H9 (cell line): ENCODE data around the gene CDH13. TPM values are rescaled to one million over a fixed set of nuclear protein-coding genes. Genes with fewer than 3 reads are reported as not detected.

Experiments
- DNase-seq: peaks from one replicate; pipeline ENCODE4 v3.0.0-alpha.2; 2017
- H2AFZ ChIP-seq: one replicate; pipeline ENCODE4 v1.6.1; 2013; ENCODE audit warnings: mild to moderate bottlenecking, low read length, control low read depth, moderate library complexity
- H2AK5ac ChIP-seq: 2 replicates; pipeline ENCODE4 v1.6.1; 2013; ENCODE audit warnings: low read length, control low read depth, mixed read lengths; ENCODE audit not compliant: insufficient read length
- H2BK120ac ChIP-seq: one replicate; pipeline ENCODE4 v1.6.1; 2013; ENCODE audit warnings: low read depth, mild to moderate bottlenecking, low read length, control low read depth, inconsistent platforms; ENCODE audit not compliant: poor library complexity, severe bottlenecking
- H2BK12ac ChIP-seq: 2 replicates; pipeline ENCODE4 v1.6.1; 2013; ENCODE audit warnings: low read length, control low read depth, mixed read lengths, low read depth; ENCODE audit not compliant: insufficient read length
- H2BK15ac ChIP-seq: 2 replicates; pipeline ENCODE4 v1.6.1; 2013; ENCODE audit warnings: low read depth, low read length, control low read depth
- H2BK20ac ChIP-seq: one replicate; pipeline ENCODE4 v1.6.1; 2013; ENCODE audit warnings: low read depth, mild to moderate bottlenecking, low read length, control low read depth, inconsistent platforms; ENCODE audit not compliant: poor library complexity, severe bottlenecking
- H2BK5ac ChIP-seq: 2 replicates; pipeline ENCODE4 v1.6.1; 2013; ENCODE audit warnings: low read length, control low read depth, mixed read lengths; ENCODE audit not compliant: insufficient read length
- H3K14ac ChIP-seq: 2 replicates; pipeline ENCODE4 v1.6.1; 2013; ENCODE audit warnings: low read length, control low read depth; ENCODE audit not compliant: insufficient read depth
- H3K18ac ChIP-seq: 2 replicates; pipeline ENCODE4 v1.6.1; 2013; ENCODE audit warnings: low read depth, mild to moderate bottlenecking, mixed read lengths, low read length, control low read depth; ENCODE audit not compliant: insufficient read length
- H3K23ac ChIP-seq: 2 replicates; pipeline ENCODE4 v1.6.1; 2013; ENCODE audit warnings: low read length, control low read depth, mixed read lengths, low read depth; ENCODE audit not compliant: insufficient read length
- H3K23me2 ChIP-seq: 2 replicates; pipeline ENCODE4 v1.6.1; 2013; ENCODE audit warnings: low read depth, mild to moderate bottlenecking, mixed read lengths, low read length, control low read depth; ENCODE audit not compliant: insufficient read length, poor library complexity, severe bottlenecking
- H3K27ac ChIP-seq: 2 replicates; pipeline ENCODE4 v1.5.1; 2013; ENCODE audit warnings: low read length, control low read depth, mixed read lengths, low read depth; ENCODE audit not compliant: insufficient read length
- H3K27me3 ChIP-seq: 2 replicates; pipeline ENCODE4 v1.6.1; 2013; ENCODE audit warnings: low read length, control low read depth, inconsistent platforms; ENCODE audit not compliant: insufficient read depth
- H3K4ac ChIP-seq: 2 replicates; pipeline ENCODE4 v1.6.1; 2013; ENCODE audit warnings: low read depth, mild to moderate bottlenecking, control low read depth, inconsistent platforms, low read length, moderate library complexity
- H3K4me1 ChIP-seq: 2 replicates; pipeline ENCODE4 v1.6.1; 2013; ENCODE audit warnings: low read length, control low read depth, inconsistent platforms; ENCODE audit not compliant: insufficient read depth
- H3K4me2 ChIP-seq: 2 replicates; pipeline ENCODE4 v1.6.1; 2013; ENCODE audit warnings: low read length, control low read depth, mixed read lengths; ENCODE audit not compliant: insufficient read length, insufficient read depth
- H3K56ac ChIP-seq: 2 replicates; pipeline ENCODE4 v1.6.1; 2013; ENCODE audit warnings: low read depth, mild to moderate bottlenecking, mixed read lengths, low read length, control low read depth; ENCODE audit not compliant: insufficient read length
- H3K79me1 ChIP-seq: 2 replicates; pipeline ENCODE4 v1.6.1; 2013; ENCODE audit warnings: low read depth, mild to moderate bottlenecking, moderate library complexity, low read length, control low read depth, inconsistent platforms; ENCODE audit not compliant: insufficient read depth, poor library complexity, severe bottlenecking
- H3K79me2 ChIP-seq: 2 replicates; pipeline ENCODE4 v1.6.1; 2013; ENCODE audit warnings: low read length, control low read depth, inconsistent platforms; ENCODE audit not compliant: insufficient read depth
- H3K9ac ChIP-seq: 2 replicates; pipeline ENCODE4 v1.6.1; 2013; ENCODE audit warnings: low read length, control low read depth, mixed read lengths; ENCODE audit not compliant: insufficient read length; ENCODE audit errors: extremely low read depth
- H3K9me3 ChIP-seq: one replicate; pipeline ENCODE4 v1.6.1; 2013; ENCODE audit warnings: low read depth, low read length, inconsistent platforms; ENCODE audit not compliant: control insufficient read depth
- H3T11ph ChIP-seq: one replicate; pipeline ENCODE4 v1.6.1; 2013; ENCODE audit warnings: mild to moderate bottlenecking, low read length, control low read depth, inconsistent platforms
- H4K20me1 ChIP-seq: one replicate; pipeline ENCODE4 v1.6.1; 2013; ENCODE audit not compliant: control insufficient read depth, insufficient read length, insufficient read depth
- H4K5ac ChIP-seq: 2 replicates; pipeline ENCODE4 v1.6.1; 2013; ENCODE audit warnings: low read depth, mild to moderate bottlenecking, mixed read lengths, low read length, control low read depth; ENCODE audit not compliant: insufficient read length
- H4K8ac ChIP-seq: replicated peaks from 2 replicates; pipeline ENCODE4 v1.6.1; 2013; ENCODE audit warnings: low read length, control low read depth, mixed read lengths, low read depth; ENCODE audit not compliant: insufficient read length
- H4K91ac ChIP-seq: 2 replicates; pipeline ENCODE4 v1.6.1; 2013; ENCODE audit warnings: low read depth, mild to moderate bottlenecking, moderate library complexity, mixed read lengths, low read length, control low read depth; ENCODE audit not compliant: insufficient read length
- H3K27ac Mint-ChIP-seq, 3 experiments: 2 replicates in 2 of 3; 3 replicates in 1 of 3; pipeline ENCODE4 v1.8.0; 2020 to 2021; ENCODE audit warnings: mixed read lengths in 3 of 3, mild to moderate bottlenecking in 1 of 3, moderate library complexity in 1 of 3
- H3K27me3 Mint-ChIP-seq: 2 replicates; pipeline ENCODE4 v1.8.0; 2021; ENCODE audit warnings: low read depth, mild to moderate bottlenecking, moderate library complexity, mixed read lengths
- H3K36me3 Mint-ChIP-seq, 3 experiments: 2 replicates in 2 of 3; 3 replicates in 1 of 3; pipeline ENCODE4 v1.8.0; 2020 to 2021; ENCODE audit warnings: low read depth in 3 of 3, mixed read lengths in 3 of 3; ENCODE audit not compliant: insufficient read depth in 1 of 3
- H3K4me1 Mint-ChIP-seq, 2 experiments: 2 replicates each; pipeline ENCODE4 v1.8.0; 2020; ENCODE audit warnings: mixed read lengths in 2 of 2
- H3K4me3 Mint-ChIP-seq, 2 experiments: 2 replicates in 1 of 2; 3 replicates in 1 of 2; pipeline ENCODE4 v1.8.0; 2020 to 2021; ENCODE audit warnings: mild to moderate bottlenecking in 2 of 2, mixed read lengths in 2 of 2, moderate library complexity in 1 of 2
- H3K9me3 Mint-ChIP-seq, 2 experiments: 2 replicates in 1 of 2; 3 replicates in 1 of 2; pipeline ENCODE4 v1.8.0; 2020; ENCODE audit warnings: mild to moderate bottlenecking in 2 of 2, mixed read lengths in 2 of 2, moderate library complexity in 1 of 2
- WGBS: extraction: QIAGEN DNeasy Blood & Tissue Kit; methylation state at CpG from one replicate; pipeline ENCODE4 v1.1.7; 2013; ENCODE audit warnings: missing lambda C conversion rate, low lambda C conversion rate, mixed read lengths; ENCODE audit not compliant: insufficient read length; ENCODE audit errors: extremely low coverage; 5-methylcytosine and 5-hydroxymethylcytosine counted together
- total RNA-seq: library from RNA; stranded (reverse); gene quantifications from 2 replicates; pipeline ENCODE4 v1.2.1, GENCODE V29; 2021
- TF ChIP-seq, protein P1 (sequence below): fragments of 200-600 bp; sonication (generic); conservative IDR thresholded peaks from 3 replicates; pipeline ENCODE4 v1.8.0; 2021; ENCODE audit warnings: antibody characterized with exemption, mild to moderate bottlenecking

CDH13 gene
- total RNA-seq, 1 experiment from 2014 or later = 1.5 TPM

GRCh38 chr16:83245061-83245460 is 618.3 kb downstream of the CDH13 start:
- Histone ChIP-seq H2BK5ac (no peak overlapping the region), H3K14ac (no peak overlapping the region), H3K4ac (no peak overlapping the region), H4K20me1 (no peaks in the 10 kb centered on the region), H3K27ac (no peak overlapping the region), H2BK15ac (no peak overlapping the region), H2AFZ (no peak overlapping the region), H2AK5ac (no peak overlapping the region), H4K8ac (no peak overlapping the region), H4K5ac (no peak overlapping the region), H2BK12ac (no peak overlapping the region), H2BK120ac (no peak overlapping the region), H3K23me2 (no peaks in the 10 kb centered on the region), H3K4me2 (no peak overlapping the region), H2BK20ac (no peak overlapping the region), H3K4me1 (no peaks in the 10 kb centered on the region; the same call in 1 of the 2 replicates), H3K79me2 (no peaks in the 10 kb centered on the region), H3K56ac (no peak overlapping the region), H3K23ac (no peak overlapping the region), H3K9ac (no peak overlapping the region), H3K9me3 (no peaks in the 10 kb centered on the region), H3T11ph (no peak overlapping the region), H3K79me1 (no peaks in the 10 kb centered on the region), H4K91ac (no peak overlapping the region), H3K27me3 (no peaks in the 10 kb centered on the region), H3K18ac (no peak overlapping the region)
- H3K36me3 Mint-ChIP-seq = no peaks in the 10 kb centered on the region
- whole genome bisulfite sequencing = no CpG with 5 or more reads among the region's 1 CpG
- H3K27me3 Mint-ChIP-seq = peaks cover 7% of the 10 kb centered on the region
- no peaks in the 10 kb centered on the region for H3K9me3 Mint-ChIP-seq
- H3K4me1 Mint-ChIP-seq = peaks cover 15 to 19% of the 10 kb centered on the region in 2 experiments
- no peak for DNase-seq
- no peak overlapping the region for H3K27ac Mint-ChIP-seq
- no peak overlapping the region for H3K4me3 Mint-ChIP-seq
- TF ChIP-seq, protein P1, sequence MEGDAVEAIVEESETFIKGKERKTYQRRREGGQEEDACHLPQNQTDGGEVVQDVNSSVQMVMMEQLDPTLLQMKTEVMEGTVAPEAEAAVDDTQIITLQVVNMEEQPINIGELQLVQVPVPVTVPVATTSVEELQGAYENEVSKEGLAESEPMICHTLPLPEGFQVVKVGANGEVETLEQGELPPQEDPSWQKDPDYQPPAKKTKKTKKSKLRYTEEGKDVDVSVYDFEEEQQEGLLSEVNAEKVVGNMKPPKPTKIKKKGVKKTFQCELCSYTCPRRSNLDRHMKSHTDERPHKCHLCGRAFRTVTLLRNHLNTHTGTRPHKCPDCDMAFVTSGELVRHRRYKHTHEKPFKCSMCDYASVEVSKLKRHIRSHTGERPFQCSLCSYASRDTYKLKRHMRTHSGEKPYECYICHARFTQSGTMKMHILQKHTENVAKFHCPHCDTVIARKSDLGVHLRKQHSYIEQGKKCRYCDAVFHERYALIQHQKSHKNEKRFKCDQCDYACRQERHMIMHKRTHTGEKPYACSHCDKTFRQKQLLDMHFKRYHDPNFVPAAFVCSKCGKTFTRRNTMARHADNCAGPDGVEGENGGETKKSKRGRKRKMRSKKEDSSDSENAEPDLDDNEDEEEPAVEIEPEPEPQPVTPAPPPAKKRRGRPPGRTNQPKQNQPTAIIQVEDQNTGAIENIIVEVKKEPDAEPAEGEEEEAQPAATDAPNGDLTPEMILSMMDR = no peak
